Activated gamma-delta T cell treated with Interleukin-2 at 50 U/mL for 16 hours (primary cell): ENCODE results near the gene NKD1.
A peak's percentile ranks its signal among the peaks of the same experiment; 100 is the strongest.

ENCODE experiments used
- DNase-seq: peaks from one replicate; pipeline ENCODE4 v3.0.0-alpha.2; 2020

NKD1 gene

DNA sequence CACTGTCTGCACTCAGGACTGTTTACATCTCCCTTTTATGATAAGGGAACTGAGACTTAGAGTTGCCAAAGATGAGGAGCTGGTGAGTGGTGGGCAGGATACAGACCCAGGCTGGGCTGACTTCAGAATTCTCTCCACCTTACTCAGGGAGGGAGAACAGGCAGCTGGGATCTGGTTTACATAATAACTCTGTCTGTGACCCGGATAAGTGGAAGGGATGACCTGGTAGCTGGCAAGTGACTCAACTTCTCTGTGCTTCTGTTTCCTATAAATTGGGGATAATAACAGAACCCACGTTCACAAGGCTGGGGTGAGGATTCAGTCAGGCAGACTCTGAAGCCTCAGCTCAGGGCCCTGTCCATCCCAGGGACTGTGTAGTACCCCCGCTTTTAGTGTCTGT lies 130.3 kb downstream of the NKD1 start:
- DNase-seq = no peak

DNA sequence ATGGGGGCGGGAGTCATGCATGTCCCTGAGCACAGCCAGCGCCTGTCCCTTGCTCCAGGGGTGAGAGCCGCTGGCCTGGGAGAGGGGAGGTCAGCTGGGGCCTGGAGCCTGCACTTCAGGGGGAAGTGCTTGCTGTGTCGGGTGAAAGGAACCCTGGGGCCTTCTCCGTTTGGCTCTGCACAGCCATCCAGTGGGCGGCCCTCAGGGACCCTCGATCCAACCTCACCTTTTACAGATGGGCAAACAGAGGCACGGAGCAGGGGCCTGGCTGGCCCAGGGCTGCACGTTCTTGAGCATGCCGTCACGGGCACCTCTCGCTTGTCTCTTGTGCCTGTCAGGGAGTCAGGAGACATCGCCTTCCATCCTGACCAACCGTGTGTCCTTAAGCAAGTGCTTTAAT lies 131.1 kb downstream of the NKD1 start:
- no peak for DNase-seq

DNA sequence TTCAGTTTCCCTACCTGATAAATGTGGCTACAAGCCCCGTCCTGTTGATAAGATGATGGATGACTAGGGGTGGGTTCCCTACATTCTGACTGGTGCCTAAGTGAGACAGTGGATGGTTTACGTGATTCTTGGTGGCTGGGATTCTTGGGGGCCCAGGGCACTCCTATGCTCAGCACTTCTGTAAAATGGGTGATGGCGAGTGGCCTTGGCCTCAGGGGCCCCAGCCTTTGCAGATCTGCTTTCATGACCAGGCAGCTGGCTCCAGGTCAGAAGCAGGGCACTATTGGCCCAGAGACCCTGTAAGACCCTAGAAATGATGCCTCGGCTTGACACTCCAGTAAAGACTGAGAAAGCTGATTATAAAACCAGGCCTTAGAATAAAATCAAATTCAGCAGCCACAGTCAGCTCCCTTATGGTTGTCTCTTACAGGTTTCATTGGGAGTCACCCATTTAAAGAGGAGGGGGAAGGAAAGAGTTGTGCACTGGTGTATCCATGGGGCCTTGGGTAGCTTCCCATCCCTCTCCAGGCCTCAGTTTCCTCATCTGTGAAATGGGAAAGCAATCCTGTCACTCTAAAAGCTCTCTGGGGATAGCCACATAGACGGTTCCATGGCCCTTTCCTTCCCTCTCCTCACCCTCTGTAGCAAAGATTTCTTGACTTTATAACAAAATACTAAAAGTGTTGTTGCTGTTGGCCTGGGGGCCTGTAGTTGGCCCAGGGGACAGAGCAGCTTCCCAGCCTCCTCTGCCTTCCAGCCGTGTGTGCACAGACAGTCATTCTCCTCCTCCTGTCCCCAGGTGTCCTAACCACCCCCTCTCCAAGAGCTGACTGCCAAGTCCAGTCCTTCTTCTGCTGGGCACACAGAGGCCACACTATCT lies 131.7 kb downstream of the NKD1 start:
- DNase-seq = no peak

DNA sequence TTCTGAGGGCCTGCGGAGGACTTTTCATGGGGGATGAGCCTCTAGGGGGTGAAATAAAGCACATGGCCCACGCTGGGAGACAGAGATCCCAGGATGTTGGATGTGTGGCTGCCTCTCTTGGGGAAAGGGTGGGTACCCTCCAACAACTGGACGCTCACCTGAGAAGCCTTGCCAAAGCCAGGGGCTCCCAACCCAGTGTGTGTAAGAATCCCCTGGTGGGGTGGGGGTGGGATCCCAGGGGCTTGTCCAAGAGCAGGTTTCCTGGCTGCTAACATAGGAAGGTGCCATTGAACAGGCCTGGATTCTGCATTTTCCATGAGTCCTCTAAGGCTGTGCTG lies 132.3 kb downstream of the NKD1 start:
- DNase-seq = no peak

DNA sequence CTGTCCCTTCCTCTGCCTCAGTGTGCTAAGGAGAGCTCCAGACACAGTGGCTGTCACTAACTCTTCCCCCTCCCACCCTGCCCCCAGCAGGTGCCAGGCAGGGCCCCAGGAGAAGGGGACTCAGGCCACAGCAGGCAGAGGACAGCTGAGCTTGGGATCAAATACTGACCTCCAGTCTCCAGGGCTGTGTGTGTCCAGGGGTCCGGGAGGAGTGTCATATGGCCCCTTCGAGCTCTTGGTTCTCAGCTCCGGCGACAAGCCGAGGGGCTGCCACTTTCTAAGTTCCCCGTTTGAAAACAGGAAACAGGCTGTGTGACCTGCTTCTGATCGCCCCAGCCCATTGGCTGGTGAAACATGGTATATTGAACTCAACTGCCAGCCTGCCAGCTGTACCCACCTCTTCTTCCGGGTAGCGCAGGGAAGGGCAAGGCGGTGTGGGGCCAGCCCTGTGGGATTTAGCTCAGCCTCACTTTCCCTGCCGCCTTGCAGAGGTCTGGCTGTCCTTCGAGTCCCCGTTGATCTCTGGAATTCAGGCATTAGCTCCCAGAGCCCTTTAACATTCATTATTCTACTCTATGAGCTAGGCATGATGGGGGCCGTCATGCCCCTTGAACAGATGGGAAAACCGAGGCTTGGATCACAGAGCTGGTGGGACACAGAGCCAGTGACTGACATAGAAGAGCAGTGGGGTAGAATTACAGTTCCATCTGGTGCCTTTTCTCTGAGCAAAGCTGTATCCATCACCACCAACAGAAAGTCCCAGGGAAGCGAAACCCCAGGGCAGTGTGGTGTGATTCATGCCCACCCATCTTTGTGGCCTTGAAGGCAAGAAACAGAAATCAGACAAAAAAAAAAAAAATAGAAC lies 133.1 kb downstream of the NKD1 start, which contains the start of gene SNX20:
TSS of gene SNX20 (minus strand) at position 292 of the 865 bp plus-strand sequence. CDS start 3,786 bp downstream, outside the sequence.
- peak; percentile 67 for DNase-seq

DNA sequence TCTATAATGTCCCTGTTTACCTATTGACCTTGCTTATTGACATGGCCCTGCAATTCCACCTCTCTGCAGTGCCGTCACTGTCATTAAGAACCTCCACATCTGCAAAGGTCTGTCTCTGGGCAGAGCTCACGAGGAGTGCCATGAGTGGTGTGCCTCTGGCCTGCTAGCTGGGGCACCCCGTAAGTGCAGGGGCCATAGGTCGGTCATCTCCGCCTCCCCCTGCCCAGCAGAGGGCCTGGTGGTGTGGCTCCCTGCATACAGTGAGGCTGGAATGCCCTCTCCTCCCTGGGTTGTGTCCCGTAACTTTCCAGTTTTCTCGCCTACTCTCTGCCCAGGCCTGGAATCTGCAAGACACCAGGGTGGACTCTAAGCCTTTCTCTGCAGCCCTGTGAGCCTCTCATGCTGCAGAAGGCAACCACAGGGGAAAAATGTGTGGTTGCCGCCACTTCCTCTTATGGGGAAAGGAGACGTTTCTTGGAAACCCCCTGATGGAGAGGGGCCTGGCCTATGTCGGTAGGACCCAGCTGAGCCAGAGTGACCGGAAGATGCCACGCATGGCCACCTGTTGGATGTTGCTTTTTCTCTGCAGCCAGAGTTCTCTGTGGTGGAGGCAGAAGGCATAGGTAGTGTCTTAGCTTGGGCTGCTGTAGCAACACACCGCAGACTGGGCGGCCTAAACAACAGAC lies 135.6 kb downstream of the NKD1 start:
- DNase-seq = peak; percentile 40

DNA sequence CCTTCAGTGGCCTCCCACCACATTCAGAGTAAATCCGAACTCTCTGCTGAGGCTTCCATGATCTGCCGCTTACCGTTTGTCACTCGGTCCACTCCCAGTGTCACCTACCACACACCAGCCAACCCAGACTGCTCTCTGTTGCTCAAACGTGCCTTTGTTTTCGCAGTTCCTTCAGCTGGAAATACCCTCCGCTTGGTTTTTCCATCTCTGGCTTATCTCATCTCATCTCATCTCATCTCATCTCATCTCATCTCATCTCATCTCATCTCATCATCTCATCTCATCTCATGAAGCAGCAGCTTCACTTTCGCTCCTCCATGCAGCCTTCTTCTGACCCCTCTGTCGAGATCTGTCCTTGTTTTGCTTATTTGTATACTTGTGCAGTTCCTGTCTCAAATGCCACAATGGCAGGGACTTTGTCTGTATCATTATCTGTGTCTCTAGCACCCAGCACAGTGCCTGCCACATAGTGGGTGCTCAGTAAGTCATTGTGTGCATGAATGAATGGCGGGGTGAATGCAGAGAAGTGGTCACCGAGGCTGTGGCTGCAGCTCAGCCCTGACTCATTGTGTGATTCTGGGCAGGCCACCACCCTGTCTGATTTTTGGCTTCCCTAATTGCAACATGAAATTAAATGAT lies 136.7 kb downstream of the NKD1 start:
- no peak for DNase-seq

DNA sequence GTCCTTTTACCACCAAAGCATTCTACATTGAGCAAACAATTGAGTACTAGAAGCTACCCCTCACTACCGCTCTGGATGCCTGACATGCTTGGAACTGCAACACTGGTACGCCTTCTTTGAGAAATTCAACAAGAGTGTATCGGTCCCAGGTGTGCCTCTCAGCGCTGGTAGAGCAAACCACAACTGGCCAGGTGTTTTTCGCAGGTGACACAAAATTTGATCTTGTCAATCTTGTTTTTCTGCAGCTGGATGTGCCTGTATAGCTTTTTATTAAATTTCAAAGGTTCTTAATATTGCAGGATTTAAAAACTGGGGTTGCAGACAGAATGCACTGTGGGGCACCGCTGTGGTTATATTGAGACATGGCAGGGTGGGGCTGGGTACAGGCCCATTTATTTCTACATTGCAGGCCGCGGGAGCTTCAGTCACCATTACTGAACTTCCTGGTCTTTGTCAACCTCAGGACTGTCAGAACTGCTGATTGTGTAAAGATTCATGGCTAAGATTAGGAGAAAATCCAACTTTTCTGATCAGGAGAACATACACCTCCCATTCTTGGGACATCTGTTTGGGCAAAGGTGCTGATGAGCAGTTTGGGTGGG lies 137.4 kb downstream of the NKD1 start:
- DNase-seq = no peak

DNA sequence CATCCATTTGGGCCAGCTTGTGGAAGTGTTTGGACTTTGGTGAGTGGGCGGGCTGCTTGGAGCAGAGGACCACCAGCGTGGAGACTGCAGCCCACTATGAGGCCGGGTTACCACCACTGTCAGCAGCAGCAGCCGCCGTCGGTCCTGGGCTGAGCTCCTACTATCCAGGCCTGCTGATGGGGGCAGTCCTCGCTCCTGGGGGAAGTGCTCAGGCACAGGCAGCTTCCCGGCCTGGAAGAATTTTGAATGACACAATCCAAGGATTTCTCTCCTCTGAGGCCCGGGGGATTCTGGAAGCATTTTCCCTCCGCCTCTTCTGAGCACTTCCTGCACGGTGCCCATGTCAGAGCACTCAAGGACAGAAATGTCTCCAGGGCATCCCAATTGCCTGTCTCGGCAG lies 139.9 kb downstream of the NKD1 start:
- no peak for DNase-seq

DNA sequence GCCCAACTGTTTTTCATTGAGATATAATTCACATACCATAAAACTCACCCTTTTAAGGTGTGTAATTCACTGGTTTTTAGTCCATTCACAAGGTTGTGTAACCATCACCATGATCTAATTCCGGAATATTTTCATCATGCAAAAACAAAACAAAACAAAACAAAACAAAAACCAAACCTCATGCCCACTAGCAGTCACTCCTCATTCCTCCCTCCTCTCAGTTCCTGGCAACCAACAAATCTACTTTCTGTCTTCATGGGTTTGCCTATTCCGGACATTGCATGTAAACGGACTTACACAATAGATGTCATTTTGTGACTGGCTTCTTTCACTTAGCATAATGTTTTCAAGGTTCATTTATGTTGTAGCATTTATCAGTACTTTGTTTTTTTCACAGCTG lies 140.7 kb downstream of the NKD1 start:
- no peak for DNase-seq

DNA sequence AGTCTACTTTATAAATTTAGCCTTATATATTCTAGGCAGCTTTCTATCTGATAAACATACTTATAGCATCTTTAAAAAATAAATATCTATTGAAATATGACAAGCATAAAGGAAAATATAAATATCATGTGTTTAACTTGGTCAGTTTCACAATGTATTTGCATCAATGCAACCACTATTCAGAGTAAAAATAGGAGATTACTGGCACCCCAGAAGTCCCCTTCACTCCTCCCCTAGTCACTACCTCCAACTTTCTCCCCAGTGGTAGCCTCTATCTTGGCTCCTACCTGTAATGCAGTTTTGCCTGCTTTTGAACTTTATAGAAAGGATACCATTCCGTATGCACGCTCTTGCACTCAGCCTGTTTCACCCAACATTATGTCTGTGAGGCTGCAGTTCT lies 142.0 kb downstream of the NKD1 start:
- DNase-seq = no peak

DNA sequence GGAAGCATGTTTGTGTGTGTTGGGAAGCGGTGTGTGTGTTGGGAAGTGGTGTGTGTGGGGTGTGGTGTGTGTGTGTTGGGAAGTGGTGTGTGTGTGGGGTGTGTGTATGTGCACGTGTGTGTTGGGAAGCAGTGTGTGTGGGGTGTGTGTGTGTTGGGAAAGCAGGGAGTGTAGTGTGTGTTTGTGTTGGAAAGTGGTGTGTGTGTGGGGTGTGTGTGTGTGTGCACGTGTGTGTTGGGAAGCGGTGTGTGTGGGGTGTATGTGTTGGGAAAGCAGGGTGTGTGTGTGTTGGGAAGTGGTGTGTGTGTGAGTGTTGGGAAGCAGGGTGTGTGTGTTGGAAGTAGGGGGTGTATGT lies 144.4 kb downstream of the NKD1 start:
- DNase-seq = no peak

DNA sequence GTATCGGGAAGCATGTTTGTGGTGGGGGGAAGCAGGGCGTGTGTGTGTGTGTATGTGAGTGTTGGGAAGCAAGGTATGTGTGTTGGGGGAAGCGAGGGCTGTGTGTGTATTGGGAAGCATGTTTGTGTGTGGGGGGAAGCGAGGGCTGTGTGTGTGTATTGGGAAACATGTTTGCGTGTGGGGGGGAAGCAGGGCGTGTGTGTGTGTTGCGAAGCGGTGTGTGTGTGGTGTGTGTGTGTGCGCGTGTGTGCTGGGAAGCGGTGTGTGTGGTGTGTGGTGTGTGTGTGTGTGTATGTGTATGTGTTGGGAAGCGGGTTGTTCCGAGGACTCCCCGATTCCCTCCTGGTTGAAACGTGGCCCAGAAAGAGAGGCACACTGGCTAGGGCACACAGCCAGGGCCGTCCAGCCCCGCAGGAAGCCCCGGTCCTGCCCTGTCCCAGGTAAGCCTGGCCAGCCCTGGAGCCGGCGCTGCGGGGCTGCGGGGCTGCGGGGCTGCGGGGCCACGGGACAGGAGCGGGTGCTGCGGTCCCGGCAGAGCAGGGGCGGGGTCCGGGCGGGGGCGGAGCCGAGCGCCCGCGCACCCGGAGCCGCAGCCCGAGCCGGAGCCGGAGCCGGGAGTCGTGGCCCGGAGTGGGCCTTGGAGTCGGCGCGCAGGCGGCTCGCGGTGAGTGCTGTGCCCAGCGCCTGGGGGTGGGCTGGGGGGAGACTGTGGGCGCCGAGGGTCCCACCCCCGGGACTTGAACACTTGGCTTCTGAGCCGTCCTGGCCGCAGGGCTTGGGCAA lies 145.0 kb downstream of the NKD1 start, which contains the start of gene NOD2:
TSS of gene NOD2 (plus strand) at position 608 of the 783 bp plus-strand sequence. CDS start 5,890 bp downstream, outside the sequence.
- DNase-seq = no peak

DNA sequence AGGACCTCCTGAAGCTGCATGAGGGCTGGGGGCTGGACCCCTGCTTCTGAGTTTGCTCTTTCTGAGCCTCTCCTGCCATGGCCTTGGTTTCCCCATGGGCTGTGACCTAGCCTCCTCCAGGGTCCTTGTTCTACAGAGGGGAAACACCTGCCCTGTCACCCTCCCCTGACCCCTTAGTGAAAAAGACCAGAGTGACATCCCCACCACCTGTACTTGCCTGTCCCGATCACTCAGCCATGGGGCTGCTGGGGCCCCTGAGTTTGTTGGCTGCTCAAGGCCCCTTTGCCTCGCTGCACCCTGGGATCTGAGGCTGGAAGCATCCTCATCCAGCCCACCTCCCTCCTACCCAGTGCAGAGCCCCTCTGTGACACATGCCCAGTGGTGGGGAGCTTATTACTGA lies 146.0 kb downstream of the NKD1 start:
- no peak for DNase-seq

DNA sequence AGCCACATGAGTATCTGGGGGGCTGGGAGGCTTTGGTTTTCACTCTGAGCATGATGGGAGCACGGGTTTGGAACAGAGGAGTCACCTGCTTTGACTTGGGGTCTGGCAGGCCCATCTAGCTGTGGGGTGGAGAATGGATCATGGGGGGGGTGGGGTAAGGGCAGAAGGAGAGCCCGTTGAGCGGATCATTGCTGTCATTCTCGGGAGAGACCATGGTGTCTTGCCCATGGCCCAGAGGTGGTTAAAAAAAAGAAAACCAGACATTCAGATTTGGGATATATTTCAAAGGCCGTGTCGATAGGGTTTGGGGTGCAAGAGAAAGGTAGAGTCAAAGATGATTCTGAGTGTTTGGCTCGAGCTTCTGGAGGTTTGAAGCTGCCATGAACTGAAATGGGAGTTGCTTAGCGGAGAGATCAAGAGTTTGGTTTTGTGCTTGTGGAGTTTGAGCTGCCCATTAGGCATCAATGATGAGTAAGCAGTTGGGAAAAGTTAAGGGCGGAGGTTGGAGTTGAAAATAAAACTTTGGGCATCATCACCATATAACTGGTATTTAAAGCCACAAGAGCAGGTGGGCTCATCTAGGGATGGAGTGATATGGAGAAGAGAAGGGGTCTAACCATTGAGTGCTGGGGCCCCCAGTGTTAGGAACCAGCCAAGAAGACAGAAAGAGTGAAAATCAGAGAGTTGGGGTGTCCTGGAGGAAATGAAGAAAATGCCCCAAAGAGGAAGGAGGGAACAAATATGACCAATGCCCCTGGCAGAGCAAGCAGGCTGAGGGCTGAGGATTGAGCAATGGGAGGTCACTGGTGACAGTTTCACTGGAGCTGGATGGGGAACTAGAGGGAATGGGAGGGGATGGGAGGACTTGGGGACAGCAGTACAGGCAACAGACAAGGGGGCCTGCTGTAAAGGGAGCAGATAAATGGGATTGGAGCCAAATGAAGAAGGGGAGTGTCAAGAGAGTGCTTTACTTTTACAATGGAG lies 147.1 kb downstream of the NKD1 start:
- no peak for DNase-seq

DNA sequence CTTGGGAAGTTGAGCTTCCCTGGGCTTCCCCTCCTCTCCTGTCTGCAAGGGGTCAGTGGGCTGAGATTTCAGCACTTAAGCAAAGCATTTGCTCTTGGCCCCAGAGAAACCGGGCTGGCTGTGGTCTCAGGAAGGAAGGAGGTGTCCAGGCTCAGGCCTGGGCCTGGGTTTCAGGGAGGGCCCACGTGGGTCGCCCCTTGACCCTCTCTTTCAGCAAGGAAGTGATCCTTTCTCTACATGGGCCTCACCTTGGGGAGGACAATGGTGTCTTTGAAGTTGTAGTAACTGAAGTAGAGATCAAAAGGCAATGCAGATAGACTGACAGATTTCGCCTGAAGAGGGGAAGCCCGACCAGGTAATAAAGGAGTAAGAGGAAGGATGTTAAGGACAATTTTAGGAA lies 147.9 kb downstream of the NKD1 start:
- no peak for DNase-seq

DNA sequence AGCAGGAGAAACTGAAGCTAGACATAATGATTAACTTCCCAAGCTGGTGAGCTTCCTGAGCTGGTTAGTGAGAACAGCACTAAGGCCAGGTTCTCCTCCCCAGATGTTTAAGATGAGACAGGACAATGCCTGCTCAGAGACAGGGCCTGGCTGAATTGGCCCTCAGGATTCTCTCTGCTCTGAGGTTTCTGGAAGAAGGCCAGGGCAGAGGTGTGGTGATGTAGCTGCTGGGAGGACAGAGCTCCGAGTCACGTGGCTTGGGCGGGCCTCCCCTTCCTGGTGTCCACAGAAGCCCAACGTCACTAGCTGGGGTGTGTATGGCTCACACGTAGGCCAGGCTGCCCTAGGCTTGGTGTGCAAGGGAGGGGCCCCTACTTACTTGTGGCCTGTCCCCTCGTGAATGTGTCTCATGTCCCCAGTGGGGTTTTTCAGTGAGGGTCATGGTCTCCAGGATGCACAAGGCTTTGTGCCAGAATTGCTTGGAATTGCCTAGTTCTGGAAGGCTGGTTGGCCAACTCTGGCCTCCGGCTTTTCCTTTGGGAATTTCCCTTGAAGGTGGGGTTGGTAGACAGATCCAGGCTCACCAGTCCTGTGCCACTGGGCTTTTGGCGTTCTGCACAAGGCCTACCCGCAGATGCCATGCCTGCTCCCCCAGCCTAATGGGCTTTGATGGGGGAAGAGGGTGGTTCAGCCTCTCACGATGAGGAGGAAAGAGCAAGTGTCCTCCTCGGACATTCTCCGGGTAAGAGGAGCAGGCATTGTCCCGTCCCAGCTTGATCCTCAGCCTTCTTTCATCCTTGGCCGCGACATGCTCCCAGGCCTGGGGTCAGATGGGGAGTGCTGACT lies 148.6 kb downstream of the NKD1 start:
- peak; percentile 22 for DNase-seq

DNA sequence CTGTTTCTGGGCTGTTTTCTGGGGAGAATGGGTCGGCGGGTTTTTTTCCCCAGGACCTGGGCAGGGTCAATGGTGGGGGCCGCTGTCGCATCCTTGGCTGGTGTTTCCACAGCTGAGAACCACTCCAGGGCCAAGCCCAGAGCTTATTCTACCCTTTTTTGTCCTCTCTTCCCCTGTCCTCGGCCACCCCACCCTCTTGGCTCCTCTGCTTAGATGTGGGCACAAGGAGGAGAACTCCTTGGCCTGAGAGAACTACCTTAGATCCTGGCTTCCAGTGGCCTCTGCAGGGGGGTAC lies 149.2 kb downstream of the NKD1 start:
- no peak for DNase-seq
